GM18861 (cell line): Measurements from ENCODE around the gene TNFAIP8L2.

Experiments
- ATAC-seq: cut with Tn5 transposase; IDR thresholded peaks from one replicate; pipeline ENCODE4 v1.9.1; 2021; ENCODE audit not compliant: unreplicated experiment

Gene TNFAIP8L2

GRCh38 chr1:151156515-151156819 is at the start of gene TNFAIP8L2:
TNFAIP8L2 (plus strand) TSS chr1:151156649; CDS start chr1:151158698, 2,049 bp downstream.
- ATAC-seq, result peak; percentile 41

- ATAC-seq, result no peak
Observed at GRCh38 chr1:151106894-151107293, 49.6 kb upstream of the TNFAIP8L2 start.

GRCh38 chr1:151108331-151108730 is 48.1 kb upstream of the TNFAIP8L2 start:
- ATAC-seq, result no peak

GRCh38 chr1:151113877-151114276 is 42.6 kb upstream of the TNFAIP8L2 start:
- ATAC-seq, result no peak

- ATAC-seq, result no peak
Observed at GRCh38 chr1:151124763-151125403, 31.6 kb upstream of the TNFAIP8L2 start.

- no peak for ATAC-seq
Observed at GRCh38 chr1:151128800-151129199, 27.6 kb upstream of the TNFAIP8L2 start.

- ATAC-seq, result peak; percentile 62
Observed at GRCh38 chr1:151130987-151131586, 25.4 kb upstream of the TNFAIP8L2 start.

- no peak for ATAC-seq
Observed at GRCh38 chr1:151131701-151132334, 24.6 kb upstream of the TNFAIP8L2 start.

GRCh38 chr1:151132335-151133017 is 24.0 kb upstream of the TNFAIP8L2 start:
- no peak for ATAC-seq

GRCh38 chr1:151133018-151133806 is 23.2 kb upstream of the TNFAIP8L2 start:
- no peak for ATAC-seq

- no peak for ATAC-seq
Observed at GRCh38 chr1:151134396-151134795, 22.1 kb upstream of the TNFAIP8L2 start.

GRCh38 chr1:151134991-151135390 is 21.5 kb upstream of the TNFAIP8L2 start:
- ATAC-seq, result no peak

GRCh38 chr1:151135433-151136385 is 20.7 kb upstream of the TNFAIP8L2 start:
- ATAC-seq, result no peak

GRCh38 chr1:151137789-151138188 is 18.7 kb upstream of the TNFAIP8L2 start:
- ATAC-seq, result no peak

GRCh38 chr1:151142411-151143056 is 13.9 kb upstream of the TNFAIP8L2 start:
- ATAC-seq, result no peak

GRCh38 chr1:151143057-151143435 is 13.4 kb upstream of the TNFAIP8L2 start:
- no peak for ATAC-seq

GRCh38 chr1:151143986-151144385 is 12.5 kb upstream of the TNFAIP8L2 start:
- no peak for ATAC-seq

GRCh38 chr1:151144474-151145303 is 11.8 kb upstream of the TNFAIP8L2 start:
- no peak for ATAC-seq
